NCI-H748 (cell line): ENCODE results near the gene ARMH1.
"Not testable (repeated sequence)": the region's sequence is repeated elsewhere in the genome, so short reads cannot be mapped to it uniquely, and the experiment has no call there.

ENCODE experiments used
- DNase-seq: peaks from one replicate; lab custom pipeline; 2025; ENCODE audit not compliant: unreplicated experiment; lab: John Stamatoyannopoulos, UW

Gene ARMH1

GRCh38 chr1:44693900-44694299, 19.4 kb downstream of the ARMH1 start:
- no peak for DNase-seq

GRCh38 chr1:44694863-44695478, 20.5 kb downstream of the ARMH1 start:
- no peak for DNase-seq

- no peak for DNase-seq
Measured at GRCh38 chr1:44695671-44696070, 21.2 kb downstream of the ARMH1 start.

- DNase-seq: no peak
Measured at GRCh38 chr1:44696101-44696500, 21.6 kb downstream of the ARMH1 start.

GRCh38 chr1:44696789-44697345, 22.4 kb downstream of the ARMH1 start:
- DNase-seq: no peak

GRCh38 chr1:44698138-44698537, 23.6 kb downstream of the ARMH1 start:
- no peak for DNase-seq

- DNase-seq: not testable (repeated sequence)
Measured at GRCh38 chr1:44699375-44699774, 24.9 kb downstream of the ARMH1 start.

GRCh38 chr1:44700573-44700972, 26.1 kb downstream of the ARMH1 start:
- DNase-seq: no peak

GRCh38 chr1:44701141-44701573, 26.6 kb downstream of the ARMH1 start:
- DNase-seq: no peak

- no peak for DNase-seq
Measured at GRCh38 chr1:44705470-44705869, 31.0 kb downstream of the ARMH1 start.

- DNase-seq: no peak
Measured at GRCh38 chr1:44705938-44706337, 31.4 kb downstream of the ARMH1 start.

GRCh38 chr1:44707112-44707881, 32.8 kb downstream of the ARMH1 start:
- no peak for DNase-seq

- DNase-seq: peak; percentile 56
Measured at GRCh38 chr1:44707959-44708831, 33.7 kb downstream of the ARMH1 start.

- DNase-seq: no peak
Measured at GRCh38 chr1:44713321-44713781, 38.8 kb downstream of the ARMH1 start.

GRCh38 chr1:44714532-44714931, 40.0 kb downstream of the ARMH1 start:
- no peak for DNase-seq

GRCh38 chr1:44714944-44715571, 40.5 kb downstream of the ARMH1 start:
- DNase-seq: peak; percentile 77

GRCh38 chr1:44717156-44717555, 42.6 kb downstream of the ARMH1 start:
- DNase-seq: no peak

GRCh38 chr1:44717653-44718052, 43.1 kb downstream of the ARMH1 start:
- no peak for DNase-seq

- DNase-seq: no peak
Measured at GRCh38 chr1:44718091-44718490, 43.6 kb downstream of the ARMH1 start.

GRCh38 chr1:44719318-44719717, 44.8 kb downstream of the ARMH1 start:
- no peak for DNase-seq

- DNase-seq: no peak
Measured at GRCh38 chr1:44720281-44720680, 45.8 kb downstream of the ARMH1 start.
